ENCODE data around the gene DSCAML1. TPM values are rescaled to one million over a fixed set of nuclear protein-coding genes. Genes with fewer than 3 reads are reported as not detected.

The DSCAML1 gene
- total RNA-seq, 2 donors from 2014 or later = 0.67 to 1.3 TPM

- DNase-seq (ENCODE audit: low spot score) = no peak
- Histone ChIP-seq H3K4me3 (no peak overlapping the region), H3K27ac (no peak overlapping the region), H3K27me3 (no peaks in the 10 kb centered on the region), H3K4me1 (peaks cover 0 to 8% of the 10 kb centered on the region in 2 donors), H3K9me3 (no peaks in the 10 kb centered on the region), H3K36me3 (no peaks in the 10 kb centered on the region)
- no peak for TF ChIP-seq CTCF (IDR thresholded peaks at IDR 0.05)
Observed at GRCh38 chr11:117839936-117840813, 43.2 kb upstream of the DSCAML1 start.

DNA sequence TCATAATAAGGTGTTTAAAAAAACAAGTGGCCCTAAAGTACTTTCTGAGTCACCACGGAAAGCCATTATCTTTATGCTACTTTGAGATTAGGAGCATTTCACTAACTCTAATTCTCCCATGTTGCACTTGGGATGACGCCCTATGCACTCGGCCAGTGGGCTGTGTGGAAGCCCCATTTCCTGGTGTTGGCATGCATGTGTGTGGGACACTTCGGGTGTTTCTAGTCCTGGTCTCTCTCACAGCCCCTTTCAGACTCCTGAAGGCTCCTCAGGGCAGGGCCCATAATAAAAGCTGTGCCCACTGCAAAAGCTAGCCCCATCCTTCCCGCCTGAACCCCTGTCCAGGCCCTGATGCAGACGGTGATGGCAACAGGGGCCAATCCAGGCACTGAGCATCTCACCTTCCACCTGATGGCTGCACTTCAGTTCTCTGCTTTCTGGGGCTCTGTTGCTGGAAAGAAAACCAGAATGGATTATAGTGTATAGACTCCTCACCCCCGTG lies 42.4 kb upstream of the DSCAML1 start:
- H3K36me3 ChIP-seq = no peaks in the 10 kb centered on the region
- DNase-seq (ENCODE audit: low spot score) = no peak
- no peak overlapping the region for H3K27ac ChIP-seq
- no peaks in the 10 kb centered on the region for H3K27me3 ChIP-seq
- H3K9me3 ChIP-seq = no peaks in the 10 kb centered on the region
- no peak overlapping the region for H3K4me3 ChIP-seq
- H3K4me1 ChIP-seq = peaks cover 0 to 8% of the 10 kb centered on the region in 2 donors
- no peak for TF ChIP-seq CTCF (IDR thresholded peaks at IDR 0.05)

- Histone ChIP-seq H3K27me3 (no peaks in the 10 kb centered on the region), H3K27ac (no peak overlapping the region), H3K36me3 (no peaks in the 10 kb centered on the region), H3K9me3 (no peaks in the 10 kb centered on the region), H3K4me1 (peaks cover 0 to 6% of the 10 kb centered on the region in 2 donors), H3K4me3 (no peak overlapping the region)
- no peak for DNase-seq (ENCODE audit: low spot score)
- TF ChIP-seq CTCF (IDR thresholded peaks at IDR 0.05) = no peak
Observed at GRCh38 chr11:117838901-117839300, 41.9 kb upstream of the DSCAML1 start.

GRCh38 chr11:117837791-117838190 lies 40.8 kb upstream of the DSCAML1 start:
- H3K4me3 ChIP-seq = no peak overlapping the region
- H3K9me3 ChIP-seq = no peaks in the 10 kb centered on the region
- no peaks in the 10 kb centered on the region for H3K27me3 ChIP-seq
- peaks cover 0 to 11% of the 10 kb centered on the region in 2 donors for H3K4me1 ChIP-seq
- no peak for TF ChIP-seq CTCF (IDR thresholded peaks at IDR 0.05)
- no peak overlapping the region for H3K27ac ChIP-seq
- peak; percentile 40 for DNase-seq (ENCODE audit: low spot score)
- H3K36me3 ChIP-seq = no peaks in the 10 kb centered on the region

DNA sequence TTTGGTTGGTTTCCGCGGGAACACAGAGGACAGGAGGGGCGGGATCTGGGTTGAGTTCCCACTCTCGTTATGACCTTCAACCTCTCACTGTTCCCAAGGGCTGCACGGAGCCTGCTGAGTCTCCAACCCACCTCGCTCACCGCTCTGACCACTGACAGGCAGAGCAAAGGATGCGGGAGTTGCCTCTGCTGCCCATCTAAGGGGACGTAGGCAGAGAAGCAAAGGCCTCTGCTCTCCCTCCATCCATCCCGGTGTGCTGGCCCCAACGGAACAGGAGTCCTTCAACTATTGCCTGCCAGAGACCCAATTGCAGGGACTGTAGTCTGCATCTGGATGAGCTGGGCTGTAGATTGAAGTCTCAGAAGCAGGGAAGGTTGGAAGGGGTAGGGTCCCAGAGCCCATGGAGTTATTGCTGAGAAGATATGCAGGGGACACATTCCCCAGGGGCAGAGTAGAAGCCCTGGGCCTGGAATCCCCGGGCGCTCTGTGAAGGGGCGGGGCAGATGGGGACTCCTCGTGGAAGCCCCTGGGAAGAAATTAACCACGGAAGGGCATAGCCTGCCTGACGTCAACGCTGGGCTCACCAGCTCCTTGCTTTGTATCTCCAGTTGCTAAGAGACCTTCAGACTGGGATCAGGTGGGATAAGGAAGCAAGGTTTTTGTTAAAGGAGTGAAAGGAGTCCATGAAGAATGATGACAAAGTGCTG lies 40.2 kb upstream of the DSCAML1 start:
- no peaks in the 10 kb centered on the region for H3K27me3 ChIP-seq
- no peak overlapping the region for H3K4me3 ChIP-seq
- no peak for TF ChIP-seq CTCF (IDR thresholded peaks at IDR 0.05)
- no peak overlapping the region for H3K27ac ChIP-seq
- H3K36me3 ChIP-seq = no peaks in the 10 kb centered on the region
- H3K9me3 ChIP-seq = no peaks in the 10 kb centered on the region
- peak; percentile 53 for DNase-seq (ENCODE audit: low spot score)
- H3K4me1 ChIP-seq = peaks cover 0 to 11% of the 10 kb centered on the region in 2 donors

Measured in right atrium auricular region (tissue), 2 donors.